G401.6 (cell line): ENCODE measurements around the gene NBDY.
"Not testable (repeated sequence)": the region's sequence is repeated elsewhere in the genome, so short reads cannot be mapped to it uniquely, and the experiment has no call there.

Experiments used
- FAIRE-seq: peaks from 2 replicates; lab custom pipeline; 2012; peaks lifted over from hg19 to GRCh38; lab: Jason Lieb, UNC

NBDY gene

GRCh38 chrX:56764975-56765791 lies 36.1 kb downstream of the NBDY start:
- FAIRE-seq = no peak

- FAIRE-seq = no peak
Observed at GRCh38 chrX:56765811-56766553, 36.9 kb downstream of the NBDY start.

DNA sequence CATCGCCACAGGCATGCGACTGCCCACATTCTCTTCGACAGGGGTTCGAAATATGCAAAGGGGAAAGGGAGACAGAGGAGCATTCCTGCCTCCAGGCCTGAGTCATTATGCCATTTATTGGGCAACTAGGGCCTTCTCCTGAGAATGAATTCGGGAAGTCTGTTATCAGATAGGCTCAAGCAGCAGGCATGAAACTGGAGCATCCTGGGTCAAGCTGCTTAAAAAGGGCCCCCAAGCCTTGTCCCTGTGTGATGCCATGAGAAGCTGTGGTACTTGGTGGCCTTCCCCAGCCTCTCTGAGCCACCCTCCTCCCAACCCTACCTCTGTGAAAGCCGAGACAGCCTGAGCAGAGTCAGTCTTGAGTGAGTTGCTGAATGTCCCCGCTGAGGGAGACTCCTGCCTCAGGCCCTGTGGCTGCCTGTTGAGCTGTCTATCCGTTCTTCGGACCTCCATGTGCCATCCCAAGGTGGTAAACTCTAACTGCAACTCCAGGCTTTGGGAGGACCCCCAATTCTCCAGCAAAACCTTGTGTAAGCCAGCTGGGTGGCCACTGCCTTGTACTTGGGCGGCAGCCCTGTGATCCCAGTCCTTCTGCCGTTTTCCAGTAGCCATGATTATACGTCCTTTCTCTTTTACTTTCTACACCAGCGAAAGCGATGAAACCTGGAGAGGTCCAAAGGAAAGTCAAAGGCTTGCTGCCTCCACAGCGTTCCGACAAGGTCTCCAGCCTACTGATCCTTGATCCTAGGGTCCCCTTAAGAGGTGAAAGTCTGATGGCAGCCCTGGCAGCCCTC lies 37.7 kb downstream of the NBDY start:
- FAIRE-seq = no peak

- FAIRE-seq = not testable (repeated sequence)
Observed at GRCh38 chrX:56767348-56768119, 38.5 kb downstream of the NBDY start.

DNA sequence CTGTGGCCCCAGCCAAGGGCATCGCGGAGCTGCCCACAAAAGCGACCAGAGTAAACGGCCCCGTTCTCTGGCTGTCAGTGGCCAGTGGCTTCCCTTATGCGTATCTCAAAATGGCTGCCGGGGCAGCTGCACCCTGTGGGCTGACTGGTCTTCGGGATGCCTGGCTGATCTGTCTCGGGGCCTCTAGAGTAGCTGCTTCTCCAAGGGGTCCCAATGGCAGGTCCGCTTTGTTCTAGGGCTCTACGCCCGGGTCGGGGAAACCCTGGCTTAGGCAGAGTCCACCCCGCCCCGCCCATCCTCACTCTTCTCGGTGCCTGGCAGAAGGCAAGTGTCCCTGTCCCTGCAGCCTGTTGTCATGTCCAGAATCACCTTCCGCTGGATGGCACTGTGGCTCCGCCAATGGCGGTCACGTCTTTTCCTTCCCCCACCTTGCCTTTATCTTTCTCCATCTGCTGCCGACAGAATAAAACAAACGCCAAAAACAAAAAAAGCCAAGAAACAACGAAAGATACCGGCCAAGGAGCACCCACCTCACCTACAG lies 39.1 kb downstream of the NBDY start:
- FAIRE-seq = not testable (repeated sequence)

DNA sequence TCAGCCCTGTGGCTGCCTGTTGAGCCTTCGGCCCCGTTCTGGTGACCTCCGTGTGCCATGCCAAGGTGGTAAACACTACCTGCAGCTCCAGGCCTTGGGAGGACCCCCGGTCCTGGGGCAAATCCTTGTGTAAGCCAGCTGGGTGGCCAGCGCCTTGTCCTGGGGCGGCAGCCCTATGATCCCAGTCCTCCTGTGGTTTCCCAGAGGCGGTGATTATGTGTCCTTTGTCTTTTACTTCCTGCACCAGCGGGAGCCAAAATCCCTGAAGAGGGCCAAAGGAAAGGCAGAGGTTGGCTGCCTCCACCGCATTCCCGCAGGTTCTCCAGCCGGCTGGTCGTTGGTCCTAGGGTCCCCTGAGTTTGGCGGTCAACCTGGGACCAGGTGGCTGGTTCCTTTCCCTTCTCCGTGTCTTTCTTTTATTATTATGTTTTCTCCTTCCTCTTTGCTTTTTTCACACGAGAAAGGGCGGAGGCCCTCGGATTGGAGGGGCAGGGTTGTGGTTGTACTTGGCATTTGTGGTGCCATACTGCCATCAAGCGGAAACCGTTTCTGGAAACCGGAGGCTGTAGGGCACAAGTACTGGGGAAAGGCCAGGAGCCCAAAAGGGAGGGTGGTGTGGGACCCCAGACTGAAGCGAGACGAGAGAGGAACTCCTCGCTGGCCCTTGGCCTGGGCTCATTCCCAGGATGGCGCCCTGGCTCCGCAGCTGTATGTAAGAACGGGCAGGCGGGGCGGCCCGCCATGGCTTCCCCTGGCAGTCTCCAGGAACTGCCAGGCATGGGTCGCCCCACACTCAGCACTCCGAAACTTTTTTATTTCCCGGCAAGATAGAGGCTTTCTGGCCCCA lies 43.9 kb downstream of the NBDY start:
- not testable (repeated sequence) for FAIRE-seq

- not testable (repeated sequence) for FAIRE-seq
Observed at GRCh38 chrX:56773522-56774060, 44.5 kb downstream of the NBDY start.

DNA sequence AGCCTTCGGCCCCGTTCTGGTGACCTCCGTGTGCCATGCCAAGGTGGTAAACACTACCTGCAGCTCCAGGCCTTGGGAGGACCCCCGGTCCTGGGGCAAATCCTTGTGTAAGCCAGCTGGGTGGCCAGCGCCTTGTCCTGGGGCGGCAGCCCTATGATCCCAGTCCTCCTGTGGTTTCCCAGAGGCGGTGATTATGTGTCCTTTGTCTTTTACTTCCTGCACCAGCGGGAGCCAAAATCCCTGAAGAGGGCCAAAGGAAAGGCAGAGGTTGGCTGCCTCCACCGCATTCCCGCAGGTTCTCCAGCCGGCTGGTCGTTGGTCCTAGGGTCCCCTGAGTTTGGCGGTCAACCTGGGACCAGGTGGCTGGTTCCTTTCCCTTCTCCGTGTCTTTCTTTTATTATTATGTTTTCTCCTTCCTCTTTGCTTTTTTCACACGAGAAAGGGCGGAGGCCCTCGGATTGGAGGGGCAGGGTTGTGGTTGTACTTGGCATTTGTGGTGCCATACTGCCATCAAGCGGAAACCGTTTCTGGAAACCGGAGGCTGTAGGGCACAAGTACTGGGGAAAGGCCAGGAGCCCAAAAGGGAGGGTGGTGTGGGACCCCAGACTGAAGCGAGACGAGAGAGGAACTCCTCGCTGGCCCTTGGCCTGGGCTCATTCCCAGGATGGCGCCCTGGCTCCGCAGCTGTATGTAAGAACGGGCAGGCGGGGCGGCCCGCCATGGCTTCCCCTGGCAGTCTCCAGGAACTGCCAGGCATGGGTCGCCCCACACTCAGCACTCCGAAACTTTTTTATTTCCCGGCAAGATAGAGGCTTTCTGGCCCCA lies 49.3 kb downstream of the NBDY start:
- FAIRE-seq = not testable (repeated sequence)

- not testable (repeated sequence) for FAIRE-seq
Observed at GRCh38 chrX:56778924-56779468, 50.0 kb downstream of the NBDY start.

GRCh38 chrX:56780681-56781649 lies 51.9 kb downstream of the NBDY start:
- not testable (repeated sequence) for FAIRE-seq

- no peak for FAIRE-seq
Observed at GRCh38 chrX:56782352-56782751, 53.3 kb downstream of the NBDY start.

- FAIRE-seq = no peak
Observed at GRCh38 chrX:56782791-56783449, 53.9 kb downstream of the NBDY start.

DNA sequence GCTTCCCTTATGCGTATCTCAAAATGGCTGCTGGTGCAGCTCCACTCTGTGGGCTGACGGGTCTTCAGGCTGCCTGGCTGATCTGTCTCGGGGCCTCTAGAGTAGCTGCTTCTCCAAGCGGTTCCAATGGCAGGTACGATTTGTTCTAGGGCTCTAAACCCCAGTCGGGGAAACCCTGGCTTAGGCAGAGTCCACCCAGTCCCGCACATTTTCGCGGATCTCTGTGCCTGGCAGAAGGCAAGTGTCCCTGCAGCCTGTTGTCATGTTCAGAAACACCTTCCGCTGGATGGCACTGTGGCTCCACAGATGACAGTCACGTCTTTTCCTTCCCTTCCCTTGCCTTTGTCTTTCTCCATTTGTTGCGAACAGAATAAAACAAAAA lies 54.4 kb downstream of the NBDY start:
- FAIRE-seq = no peak

DNA sequence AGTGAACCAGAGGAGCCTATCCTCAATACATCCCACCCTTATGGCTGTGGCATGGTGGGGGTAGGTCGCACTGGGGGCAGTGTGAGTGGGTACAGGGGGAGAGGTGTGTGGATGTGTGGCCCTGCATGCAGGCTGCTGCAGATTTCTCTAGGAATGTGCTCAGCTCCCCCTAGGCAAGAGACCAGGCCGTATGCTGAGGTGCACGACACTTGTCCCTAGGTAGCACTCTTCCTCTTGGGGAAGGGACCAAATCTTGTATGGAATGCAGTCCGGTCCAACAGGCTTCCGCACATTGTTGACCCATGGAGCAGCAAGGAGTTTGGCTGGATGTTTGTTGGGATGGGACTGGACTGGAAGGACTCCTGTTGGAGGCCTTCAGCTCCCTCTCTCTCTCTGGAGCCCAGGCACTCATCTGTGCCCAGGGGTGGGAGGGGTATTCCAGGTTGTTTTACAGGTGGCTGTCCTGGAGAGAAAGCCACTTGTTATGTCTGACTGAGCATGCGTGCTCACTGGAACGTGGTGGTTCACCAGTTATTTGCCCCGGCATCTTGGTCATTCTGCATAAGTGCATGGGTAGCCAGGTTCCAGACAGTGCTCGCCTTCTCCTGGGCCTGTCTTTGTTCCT lies 55.1 kb downstream of the NBDY start:
- no peak for FAIRE-seq

- FAIRE-seq = no peak
Observed at GRCh38 chrX:56784666-56785065, 55.6 kb downstream of the NBDY start.

GRCh38 chrX:56785442-56785841 lies 56.4 kb downstream of the NBDY start:
- FAIRE-seq = no peak
